Skin epidermis (tissue), 12 donors: ENCODE data around the gene PSMA5.
"Not testable (repeated sequence)": the region's sequence is repeated elsewhere in the genome, so short reads cannot be mapped to it uniquely, and the experiment has no call there.

Experiments
- H3K27ac ChIP-seq, 21 experiments: fragments of 200-600 bp; sonication (generic) in 11 of 21; one replicate each; pipeline ENCODE4 v1.5.0; 2020; ENCODE audit warnings: mild to moderate bottlenecking in 3 of 21, inconsistent platforms in 2 of 21, moderate library complexity in 2 of 21
- H3K4me3 ChIP-seq, 7 experiments: fragments of 200-600 bp; sonication (generic) in 2 of 7; one replicate each; pipeline ENCODE4 v1.5.0; 2020; ENCODE audit warnings: inconsistent platforms in 2 of 7, mild to moderate bottlenecking in 2 of 7, moderate library complexity in 1 of 7

Gene PSMA5

DNA sequence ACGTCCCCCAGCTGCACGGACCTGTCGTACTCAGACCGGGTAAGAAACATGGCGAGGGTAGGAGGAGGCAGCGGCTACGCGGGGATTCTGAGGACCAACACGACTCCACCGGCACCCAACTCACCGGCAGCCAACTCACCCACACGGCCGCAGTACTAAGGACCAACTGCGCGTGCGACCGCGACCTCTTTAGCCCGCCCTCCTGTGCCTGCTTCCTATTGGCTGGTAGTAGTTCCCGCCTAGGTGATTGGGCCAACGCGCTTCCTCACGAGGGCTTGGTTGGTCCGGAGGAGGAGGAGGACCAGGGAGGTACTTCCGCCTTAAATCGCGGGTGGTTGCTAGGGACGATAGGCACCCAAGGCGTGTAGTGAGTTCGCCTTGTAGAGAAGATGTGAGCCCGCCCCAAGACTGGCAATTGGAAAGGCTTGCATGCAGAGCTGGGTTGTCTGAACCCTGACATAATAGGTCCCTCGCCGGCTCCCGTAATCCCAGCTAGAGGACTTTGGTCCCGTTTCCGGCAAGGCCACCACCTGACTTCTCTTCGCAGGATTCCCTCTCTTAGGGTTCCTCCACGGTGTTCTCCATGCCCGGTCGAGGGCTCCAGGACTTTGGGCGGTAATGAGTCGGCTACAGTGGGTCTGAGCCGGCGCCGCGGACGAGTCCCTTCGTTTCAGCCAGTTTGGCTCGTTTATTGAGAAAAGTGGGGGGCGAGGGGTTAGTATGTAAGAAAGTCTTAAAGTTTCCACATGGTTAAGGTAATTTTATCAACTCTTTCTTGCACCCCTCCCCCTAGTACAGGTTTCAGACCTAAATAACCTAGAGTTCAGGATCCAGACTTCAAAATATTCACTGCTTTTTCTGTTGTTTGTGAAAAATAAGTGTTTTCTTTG, at the start of gene PSMA5:
Gene PSMA5, minus strand, starts transcription at position 168 of the 890 bp plus-strand sequence. Its CDS starts 118 bp downstream, at position 50.
- Histone ChIP-seq H3K27ac (peak within 1 kb of the TSS; percentile 54 to 93 (median 87)), H3K4me3 (peak within 1 kb of the TSS; percentile 71 to 97 (median 78))

DNA sequence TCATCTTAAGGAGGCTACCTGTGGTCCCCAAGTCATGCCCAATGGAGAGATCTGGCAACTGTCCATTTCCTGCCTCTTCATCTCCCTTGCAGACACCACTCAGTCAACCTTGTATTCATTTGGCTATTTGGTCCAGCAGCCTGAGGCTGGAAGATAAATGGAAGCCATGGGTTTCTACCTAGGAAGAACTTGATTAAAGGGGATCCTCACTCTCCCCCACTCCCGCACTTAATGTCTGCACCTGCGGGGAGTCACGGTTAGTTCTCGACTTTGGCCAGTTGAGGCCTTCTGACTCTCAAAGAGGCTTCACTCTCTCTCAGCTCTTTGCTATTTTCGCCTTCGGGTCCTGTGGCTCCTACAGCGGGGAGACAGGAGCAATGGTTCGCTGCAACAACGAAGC, 49.0 kb upstream of the PSMA5 start:
- H3K27ac ChIP-seq, result no peak overlapping the region

GRCh38 chr1:109474697-109475096, 48.4 kb upstream of the PSMA5 start:
- Histone ChIP-seq H3K4me3 (no peak overlapping the region), H3K27ac (no peak overlapping the region)

More for the DNA sequence above, 49.0 kb upstream of the PSMA5 start:
- H3K4me3 ChIP-seq, result no peak overlapping the region

DNA sequence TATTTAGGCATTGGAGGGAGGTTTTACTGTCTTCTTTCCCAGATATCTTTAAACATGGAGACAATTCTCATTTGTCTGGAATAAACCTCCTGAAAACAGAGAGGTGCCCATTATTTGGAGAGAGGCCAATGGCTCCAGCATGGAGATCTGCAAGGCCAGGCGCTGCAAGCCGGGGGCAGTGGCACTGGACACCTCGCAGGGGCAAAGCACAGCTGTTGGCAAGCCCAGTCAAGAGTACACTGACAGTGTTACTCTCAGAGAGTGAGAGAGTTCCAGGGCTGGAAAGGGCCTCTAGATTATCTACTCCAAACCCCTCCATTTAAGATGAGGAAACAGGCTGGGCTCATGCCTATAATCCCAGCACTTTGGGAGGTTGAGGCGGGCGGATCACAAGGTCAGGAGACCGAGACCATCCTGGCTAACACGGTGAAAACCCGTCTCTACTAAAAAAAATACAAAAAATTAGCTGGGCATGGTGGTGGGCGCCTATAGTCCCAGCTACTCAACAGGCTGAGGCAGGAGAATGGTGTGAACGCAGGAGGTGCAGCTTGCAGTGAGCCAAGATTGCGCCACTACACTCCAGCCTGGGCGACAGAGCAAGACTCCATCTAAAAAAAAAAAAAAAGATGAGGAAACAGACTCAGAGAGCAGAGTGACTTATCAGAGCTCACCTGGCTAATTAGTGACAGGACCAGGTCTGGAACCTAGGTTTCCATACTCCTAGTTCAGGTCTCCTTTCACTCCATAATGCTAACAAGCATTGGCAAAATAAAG, 47.2 kb upstream of the PSMA5 start:
- H3K27ac ChIP-seq, H3K4me3 ChIP-seq: not testable (repeated sequence)

DNA sequence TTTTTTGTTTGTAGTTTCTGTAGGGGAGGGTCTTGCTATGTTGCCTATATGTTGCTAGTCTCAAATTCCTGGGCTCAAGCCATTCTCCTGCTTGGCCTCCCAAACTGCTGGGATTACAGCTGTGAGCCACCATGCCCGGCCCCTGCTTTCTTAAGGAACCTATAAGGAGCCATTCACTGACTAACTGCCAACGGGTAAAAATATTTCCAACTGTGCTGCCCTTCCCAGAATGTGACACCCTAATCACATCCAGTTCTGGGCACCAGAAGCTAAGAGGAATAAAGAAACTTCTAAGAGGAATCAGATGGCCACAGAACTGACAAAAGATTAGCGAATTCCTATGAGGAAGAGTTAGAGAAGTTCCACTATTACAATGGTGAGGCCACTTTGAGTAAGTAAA, 46.5 kb upstream of the PSMA5 start:
- Histone ChIP-seq H3K27ac (no peak overlapping the region), H3K4me3 (no peak overlapping the region)

DNA sequence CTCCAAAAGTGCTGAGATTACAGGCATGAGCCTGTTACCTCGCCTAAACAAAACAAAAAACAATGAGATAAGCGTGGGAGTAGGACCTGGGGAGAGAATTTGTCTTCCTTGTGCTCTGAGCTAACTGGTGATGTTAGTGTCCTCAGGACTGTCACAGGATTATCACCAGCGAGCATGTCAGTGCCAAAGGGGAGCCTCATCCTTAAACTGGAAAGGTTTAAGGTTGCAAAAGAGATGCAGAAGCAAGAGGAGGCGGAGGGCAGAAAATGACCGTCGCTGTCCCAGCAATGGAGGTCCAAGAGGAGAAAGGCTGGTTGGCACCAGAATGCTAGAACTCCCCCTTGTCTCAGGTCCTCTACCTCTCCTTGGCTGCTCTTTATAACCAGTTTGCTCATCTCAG, 44.0 kb upstream of the PSMA5 start:
- H3K27ac ChIP-seq, result no peak overlapping the region
- H3K4me3 ChIP-seq, result no peak overlapping the region

DNA sequence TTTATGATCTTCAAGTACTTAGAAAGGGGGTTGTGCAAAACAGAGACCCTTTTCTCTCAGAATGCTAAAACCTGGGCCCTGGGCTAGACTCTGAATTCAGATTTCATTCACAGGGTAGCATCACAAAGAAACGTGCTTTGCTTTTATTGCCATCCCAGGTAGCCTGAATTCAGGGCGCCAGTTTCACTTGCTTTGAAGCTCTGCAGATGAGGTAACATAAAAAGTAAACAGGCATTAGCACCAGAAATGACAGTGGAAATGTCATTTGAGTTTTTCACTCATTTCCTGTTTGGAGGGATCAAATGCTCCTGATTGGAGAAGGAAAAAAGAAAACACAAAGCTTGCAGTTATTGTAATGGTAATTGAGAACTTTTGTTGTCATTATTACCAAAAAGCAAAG, 42.7 kb upstream of the PSMA5 start:
- Histone ChIP-seq H3K27ac (no peak overlapping the region), H3K4me3 (no peak overlapping the region)

DNA sequence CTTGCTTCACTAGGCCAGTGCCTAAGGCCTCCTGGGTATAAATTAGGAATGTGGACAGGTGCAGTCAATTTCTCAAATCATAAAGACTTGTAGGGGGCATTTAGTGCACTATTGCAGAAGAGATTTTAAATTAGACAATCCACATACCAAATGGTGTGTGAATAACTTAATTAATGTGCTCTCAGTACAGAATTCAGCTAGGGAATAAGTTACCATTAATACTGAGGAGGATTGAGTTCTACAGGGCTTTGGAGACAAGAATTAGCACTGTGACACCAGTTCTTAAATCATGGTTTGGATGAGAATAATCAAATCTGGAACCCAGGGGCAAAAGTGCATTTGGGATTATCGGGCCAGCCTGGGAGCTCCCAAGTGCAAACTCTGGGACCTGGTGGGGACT, 41.8 kb upstream of the PSMA5 start:
- Histone ChIP-seq H3K27ac (no peak overlapping the region), H3K4me3 (no peak overlapping the region)

DNA sequence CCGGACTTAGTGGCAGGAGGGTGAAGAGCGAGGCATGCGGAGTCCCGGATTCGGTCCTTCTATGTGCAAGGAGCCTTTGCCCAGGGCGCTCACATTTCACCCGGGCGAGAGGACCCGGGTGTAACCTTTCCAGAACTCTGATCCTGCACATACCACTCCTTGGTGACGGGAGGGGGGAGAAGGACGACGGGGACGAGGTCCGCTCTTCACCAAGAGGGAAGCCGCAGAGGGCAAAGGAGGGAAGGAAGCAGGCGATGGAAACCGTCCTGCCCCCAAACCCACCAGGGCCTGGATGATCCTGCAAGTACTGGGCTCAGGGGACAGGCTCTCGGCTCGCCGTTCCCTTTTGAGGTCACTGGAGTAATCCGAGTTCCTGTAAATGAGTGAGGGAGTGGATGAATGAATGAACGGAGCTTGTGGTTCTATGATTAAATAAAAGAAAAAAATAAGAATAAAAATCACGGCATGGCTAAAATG, 41.1 kb upstream of the PSMA5 start:
- Histone ChIP-seq H3K4me3 (peak overlapping the region in 4 of 7 experiments; percentile 28 to 51 (median 39)), H3K27ac (no peak overlapping the region)

DNA sequence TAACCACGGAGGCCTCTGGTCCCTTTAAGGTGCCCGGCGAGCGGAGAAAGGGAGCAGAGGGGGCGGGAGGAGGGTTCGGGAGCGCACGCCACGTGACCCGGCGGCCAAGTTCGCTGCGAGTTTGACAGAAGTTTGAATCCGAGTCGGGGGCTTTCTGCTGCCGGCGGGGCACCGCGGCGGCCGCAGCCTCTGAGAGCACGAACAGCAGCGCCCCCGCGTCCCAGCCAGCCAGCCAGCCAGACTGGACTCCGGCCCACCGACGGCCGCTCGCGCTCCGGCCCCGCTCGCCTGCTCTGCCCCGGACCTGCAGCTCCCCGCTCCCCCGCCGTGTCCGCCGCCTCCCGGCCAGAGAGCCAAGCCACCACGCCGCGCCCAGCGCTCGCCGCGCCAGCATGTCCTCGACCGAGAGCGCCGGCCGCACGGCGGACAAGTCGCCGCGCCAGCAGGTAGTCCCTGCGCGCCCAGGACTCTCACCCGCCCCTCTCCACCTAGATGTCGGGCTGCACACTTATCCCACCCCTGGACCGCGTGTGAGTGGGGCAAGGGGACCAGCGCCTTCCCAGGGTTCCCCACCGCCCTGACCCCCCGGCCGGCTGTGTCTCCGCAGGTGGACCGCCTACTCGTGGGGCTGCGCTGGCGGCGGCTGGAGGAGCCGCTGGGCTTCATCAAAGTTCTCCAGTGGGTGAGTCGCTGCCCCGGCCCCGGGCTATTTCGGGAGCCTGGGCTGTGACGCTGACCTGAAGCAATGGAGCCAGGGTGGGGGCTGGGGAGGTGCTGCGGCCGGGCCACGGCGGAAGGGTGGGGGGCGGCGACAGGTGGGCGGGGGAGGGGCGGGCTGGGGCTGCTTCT, 40.4 kb upstream of the PSMA5 start, which contains the start of gene SYPL2:
Gene SYPL2, plus strand, starts transcription at position 95 of the 849 bp plus-strand sequence. Its CDS starts 298 bp downstream, at position 393.
- peak within 1 kb of the TSS; percentile 28 to 51 (median 34) for H3K4me3 ChIP-seq
- no peak within 1 kb of the TSS for H3K27ac ChIP-seq

DNA sequence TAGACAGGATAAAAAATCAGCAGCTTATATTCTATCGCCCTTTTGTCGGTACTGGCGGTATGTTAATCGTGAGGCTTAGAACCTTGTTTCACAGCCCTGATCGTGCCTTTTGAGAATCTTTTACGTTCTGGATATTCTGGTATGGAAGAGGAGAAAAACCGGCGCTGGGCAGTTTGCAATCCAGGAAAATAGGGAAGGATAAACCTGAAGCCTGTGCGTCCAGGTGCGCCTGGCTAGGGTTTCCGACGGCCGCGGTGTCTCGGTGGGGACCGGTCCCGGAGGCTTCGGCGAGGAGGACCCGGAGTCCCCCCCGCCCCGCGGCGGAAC, 39.8 kb upstream of the PSMA5 start:
- Histone ChIP-seq H3K27ac (no peak overlapping the region), H3K4me3 (peak overlapping the region; percentile 28 to 51 (median 34))

DNA sequence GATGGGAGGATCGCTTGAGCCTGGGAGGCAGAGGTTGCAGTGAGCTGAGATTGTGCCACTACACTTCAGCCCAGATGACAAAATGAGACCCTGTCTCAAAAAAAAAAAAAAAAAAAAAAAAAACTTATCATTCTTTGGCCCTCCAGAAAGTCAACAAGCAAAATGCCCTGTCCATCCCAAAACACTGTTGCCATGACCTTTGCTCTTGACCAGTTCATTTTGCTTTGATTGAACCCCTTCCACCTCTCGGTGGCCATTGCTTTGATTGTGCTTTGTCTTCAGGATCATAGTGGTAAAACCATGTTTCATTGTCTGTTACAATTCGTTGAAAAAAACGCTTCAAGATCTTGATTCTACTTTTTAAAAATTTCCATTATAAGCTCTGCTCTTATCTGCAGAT, 31.6 kb upstream of the PSMA5 start:
- Histone ChIP-seq H3K27ac (no peak overlapping the region), H3K4me3 (no peak overlapping the region)

- no peak overlapping the region for H3K27ac ChIP-seq
- no peak overlapping the region for H3K4me3 ChIP-seq
These were observed 28.4 kb upstream of the PSMA5 start for GRCh38 chr1:109454497-109455133.

- Histone ChIP-seq H3K4me3 (no peak overlapping the region), H3K27ac (no peak overlapping the region)
These were observed 21.3 kb upstream of the PSMA5 start for GRCh38 chr1:109447524-109447923.

DNA sequence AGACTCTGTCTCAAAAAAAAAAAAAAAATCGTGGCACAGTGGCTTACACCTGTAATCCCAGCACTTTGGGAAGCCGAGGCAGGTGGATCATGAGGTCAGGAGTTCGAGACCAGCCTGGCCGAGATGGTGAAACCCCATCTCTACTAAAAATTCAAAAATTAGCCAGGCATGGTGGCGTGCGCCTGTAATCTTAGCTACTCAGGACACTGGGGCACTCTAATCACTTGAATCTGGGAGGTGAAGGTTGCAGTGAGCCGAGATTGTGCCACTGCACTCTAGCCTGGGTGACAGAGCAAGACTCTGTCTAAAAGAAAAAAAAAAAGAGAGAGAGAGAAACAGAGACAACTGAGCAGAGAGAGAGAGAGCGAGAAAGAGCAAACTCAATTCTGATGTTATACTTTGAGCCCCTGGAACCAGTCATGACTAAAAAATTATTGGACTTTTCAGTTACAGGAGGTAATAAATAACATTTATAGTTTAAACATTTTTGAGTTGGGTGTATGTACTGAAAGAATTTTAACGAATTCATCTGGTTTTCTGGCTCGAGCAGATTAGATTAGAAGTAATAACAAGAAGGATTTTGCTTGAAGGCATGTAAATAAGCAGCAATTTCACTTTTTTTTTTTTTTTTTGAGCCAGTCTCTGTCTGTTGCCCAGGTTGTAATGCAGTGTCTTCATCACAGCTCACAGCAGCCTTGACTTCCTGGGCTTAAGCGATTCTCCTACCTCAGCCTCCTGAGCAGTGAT, 19.9 kb upstream of the PSMA5 start:
- H3K27ac ChIP-seq, result not testable (repeated sequence)

GRCh38 chr1:109444346-109444745, 18.1 kb upstream of the PSMA5 start:
- H3K4me3 ChIP-seq, result no peak overlapping the region
- no peak overlapping the region for H3K27ac ChIP-seq

More for the DNA sequence above, 19.9 kb upstream of the PSMA5 start:
- H3K4me3 ChIP-seq, result not testable (repeated sequence)

DNA sequence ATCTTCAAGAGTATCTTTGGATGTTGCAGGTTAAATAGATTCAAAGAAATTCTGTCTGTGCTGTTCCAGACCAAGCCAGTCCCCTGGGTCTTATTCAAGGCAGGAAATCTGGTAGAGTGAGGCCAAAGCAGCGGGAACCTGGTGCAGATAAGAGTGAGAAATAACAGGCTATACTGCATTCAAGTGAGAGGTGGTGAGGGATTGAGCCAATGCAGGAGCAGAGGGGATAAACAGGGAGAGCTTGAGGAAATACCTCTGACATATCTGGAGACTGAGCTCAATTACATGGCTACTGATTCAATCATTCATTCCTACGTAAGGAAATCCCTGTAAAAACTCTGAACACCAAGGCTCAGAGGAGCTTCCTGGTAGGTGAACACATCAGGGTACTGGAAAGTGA, 17.2 kb upstream of the PSMA5 start:
- H3K27ac ChIP-seq, result no peak overlapping the region
- no peak overlapping the region for H3K4me3 ChIP-seq

DNA sequence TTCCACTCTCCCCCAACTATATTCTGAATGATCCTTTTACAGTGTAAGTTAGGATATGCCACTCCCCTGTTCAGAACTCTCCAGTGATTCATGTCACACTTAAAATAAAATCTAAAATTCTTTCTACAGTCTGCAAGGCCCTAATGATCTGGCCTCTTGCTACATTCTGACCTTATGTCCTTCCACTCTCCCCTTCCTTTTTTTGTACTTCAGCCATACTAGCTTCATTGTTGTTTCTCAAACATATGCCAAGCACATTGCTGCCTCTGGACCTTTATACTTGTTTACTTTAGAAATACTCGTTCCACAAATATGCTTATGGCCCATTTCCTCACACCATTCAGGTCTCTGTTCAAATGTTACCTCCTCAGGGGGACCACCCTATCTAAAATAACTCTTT, 14.8 kb upstream of the PSMA5 start:
- H3K4me3 ChIP-seq, result no peak overlapping the region
- H3K27ac ChIP-seq, result no peak overlapping the region
